IPS-20b (cell line): ENCODE results near the gene TP53I13.
A peak's percentile ranks its signal among the peaks of the same experiment; 100 is the strongest.

Experiments used
- H3K27ac ChIP-seq: one replicate; pipeline ENCODE4 v1.5.1; 2013; ENCODE audit warnings: low read length
- H3K27me3 ChIP-seq: 2 replicates; pipeline ENCODE4 v1.6.1; 2013; ENCODE audit warnings: mild to moderate bottlenecking, low read length, inconsistent platforms; ENCODE audit not compliant: insufficient read depth
- H3K36me3 ChIP-seq: 2 replicates; pipeline ENCODE4 v1.6.1; 2013; ENCODE audit warnings: low read depth, mild to moderate bottlenecking, inconsistent platforms, low read length, moderate library complexity; ENCODE audit not compliant: insufficient read depth
- H3K4me1 ChIP-seq: 2 replicates; pipeline ENCODE4 v1.6.1; 2013; ENCODE audit warnings: mild to moderate bottlenecking, control low read depth, inconsistent platforms, low read length, moderate library complexity; ENCODE audit not compliant: insufficient read depth
- H3K4me3 ChIP-seq: 2 replicates; pipeline ENCODE4 v1.5.1; 2013; ENCODE audit warnings: mild to moderate bottlenecking, low read length, inconsistent platforms
- H3K9ac ChIP-seq: 2 replicates; pipeline ENCODE4 v1.6.1; 2013; ENCODE audit warnings: low read depth, mild to moderate bottlenecking, inconsistent platforms, low read length, moderate library complexity
- H3K9me3 ChIP-seq: 2 replicates; pipeline ENCODE4 v1.6.1; 2013; ENCODE audit warnings: mild to moderate bottlenecking, low read depth, low read length, inconsistent platforms; ENCODE audit not compliant: insufficient read depth

The TP53I13 gene

GRCh38 chr17:29607557-29608195 lies 39.2 kb downstream of the TP53I13 start:
- H3K4me3 ChIP-seq = no peak overlapping the region
- no peak overlapping the region for H3K27ac ChIP-seq
- no peaks in the 10 kb centered on the region for H3K36me3 ChIP-seq
- H3K27me3 ChIP-seq = peaks cover 8% of the 10 kb centered on the region
- H3K9ac ChIP-seq = no peak overlapping the region
- no peaks in the 10 kb centered on the region for H3K4me1 ChIP-seq
- no peaks in the 10 kb centered on the region for H3K9me3 ChIP-seq

GRCh38 chr17:29608986-29609385 lies 40.5 kb downstream of the TP53I13 start:
- H3K27me3 ChIP-seq = peaks cover 18% of the 10 kb centered on the region
- no peak overlapping the region for H3K4me3 ChIP-seq
- H3K9ac ChIP-seq = no peak overlapping the region
- H3K9me3 ChIP-seq = no peaks in the 10 kb centered on the region
- no peak overlapping the region for H3K27ac ChIP-seq
- H3K4me1 ChIP-seq = peaks cover 3% of the 10 kb centered on the region; the same call in 1 of the 2 replicates
- no peaks in the 10 kb centered on the region for H3K36me3 ChIP-seq

DNA sequence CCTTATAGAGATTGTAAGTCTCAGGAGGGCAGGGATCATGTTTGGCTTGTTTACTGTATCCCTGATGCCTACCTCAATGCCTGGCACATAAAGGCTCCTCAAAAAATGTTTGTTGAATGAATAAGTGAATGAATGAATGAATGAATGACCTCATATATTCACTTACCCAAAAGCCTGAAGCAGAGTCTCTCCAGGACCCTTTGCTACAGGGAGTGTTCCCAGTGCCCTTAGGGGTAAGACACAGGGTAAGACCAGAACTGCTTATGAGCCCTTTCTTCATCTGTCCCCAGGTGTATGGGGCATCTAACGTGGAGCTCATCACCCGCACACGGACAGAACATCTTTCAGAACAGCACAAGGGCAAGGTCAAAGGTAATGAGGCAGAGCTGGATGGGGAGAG lies 41.9 kb downstream of the TP53I13 start:
- Histone ChIP-seq H3K36me3 (no peaks in the 10 kb centered on the region), H3K4me3 (no peak overlapping the region), H3K27me3 (peaks cover 32% of the 10 kb centered on the region), H3K9ac (no peak overlapping the region), H3K27ac (no peak overlapping the region), H3K4me1 (peaks cover 8% of the 10 kb centered on the region; the same call in 1 of the 2 replicates), H3K9me3 (no peaks in the 10 kb centered on the region)

DNA sequence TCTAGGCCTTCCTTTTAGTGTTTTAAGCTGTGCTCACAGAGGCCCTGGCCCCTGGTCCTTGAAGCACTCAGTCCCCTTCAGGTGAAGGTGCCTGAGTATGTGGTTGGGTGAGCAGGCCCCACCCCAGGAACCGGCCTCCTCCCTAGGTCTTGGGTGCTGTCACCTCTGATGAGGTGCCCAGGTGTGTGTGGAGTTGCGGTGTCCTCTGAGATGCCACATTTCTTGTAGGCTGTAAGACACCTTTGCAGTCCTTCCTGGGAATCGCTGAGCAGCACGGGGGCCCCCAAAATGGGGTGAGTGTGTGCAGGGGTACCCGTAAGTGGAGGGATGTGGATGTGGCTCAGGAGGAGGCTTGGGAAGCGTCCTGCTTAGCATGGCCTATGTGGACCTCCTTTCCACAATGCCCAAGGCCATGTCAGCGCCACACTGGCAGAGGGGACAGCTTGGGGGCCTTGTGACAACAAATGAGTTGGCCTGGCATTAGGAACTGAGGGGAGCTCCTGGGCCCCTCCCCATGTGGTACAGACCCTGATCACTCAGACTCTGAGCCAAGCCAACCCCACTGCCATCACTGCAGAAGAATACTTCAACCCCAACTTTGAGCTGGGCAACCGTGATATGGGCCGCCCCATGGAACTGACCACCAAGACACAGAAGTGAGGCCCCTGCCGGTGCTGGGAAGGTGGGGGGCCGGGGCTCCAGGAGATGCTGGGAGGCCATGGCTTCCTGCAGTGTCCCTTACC lies 43.0 kb downstream of the TP53I13 start:
- Histone ChIP-seq H3K36me3 (no peaks in the 10 kb centered on the region), H3K27me3 (peaks cover 43% of the 10 kb centered on the region), H3K27ac (no peak overlapping the region), H3K9me3 (no peaks in the 10 kb centered on the region), H3K4me3 (no peak overlapping the region), H3K4me1 (peaks cover 12% of the 10 kb centered on the region; the same call in 1 of the 2 replicates), H3K9ac (no peak overlapping the region)

DNA sequence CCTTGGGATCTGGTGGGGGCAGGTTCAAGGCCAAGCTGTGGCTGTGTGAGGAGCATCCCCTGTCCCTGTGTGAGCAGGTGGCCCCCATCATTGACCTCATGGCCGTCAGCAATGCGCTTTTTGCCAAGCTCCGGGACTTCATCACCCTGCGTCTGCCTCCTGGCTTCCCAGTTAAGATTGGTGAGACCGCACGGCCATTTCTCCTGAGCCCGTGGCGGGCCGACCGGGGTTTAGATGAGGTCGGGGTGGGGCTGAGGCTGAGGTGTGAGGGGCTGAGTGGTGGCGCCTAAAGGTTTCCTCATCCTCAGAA lies 43.5 kb downstream of the TP53I13 start:
- Histone ChIP-seq H3K4me3 (no peak overlapping the region), H3K36me3 (no peaks in the 10 kb centered on the region), H3K9me3 (no peaks in the 10 kb centered on the region), H3K9ac (no peak overlapping the region), H3K27me3 (peaks cover 48% of the 10 kb centered on the region), H3K4me1 (peaks cover 12% of the 10 kb centered on the region; the same call in 1 of the 2 replicates), H3K27ac (no peak overlapping the region)

DNA sequence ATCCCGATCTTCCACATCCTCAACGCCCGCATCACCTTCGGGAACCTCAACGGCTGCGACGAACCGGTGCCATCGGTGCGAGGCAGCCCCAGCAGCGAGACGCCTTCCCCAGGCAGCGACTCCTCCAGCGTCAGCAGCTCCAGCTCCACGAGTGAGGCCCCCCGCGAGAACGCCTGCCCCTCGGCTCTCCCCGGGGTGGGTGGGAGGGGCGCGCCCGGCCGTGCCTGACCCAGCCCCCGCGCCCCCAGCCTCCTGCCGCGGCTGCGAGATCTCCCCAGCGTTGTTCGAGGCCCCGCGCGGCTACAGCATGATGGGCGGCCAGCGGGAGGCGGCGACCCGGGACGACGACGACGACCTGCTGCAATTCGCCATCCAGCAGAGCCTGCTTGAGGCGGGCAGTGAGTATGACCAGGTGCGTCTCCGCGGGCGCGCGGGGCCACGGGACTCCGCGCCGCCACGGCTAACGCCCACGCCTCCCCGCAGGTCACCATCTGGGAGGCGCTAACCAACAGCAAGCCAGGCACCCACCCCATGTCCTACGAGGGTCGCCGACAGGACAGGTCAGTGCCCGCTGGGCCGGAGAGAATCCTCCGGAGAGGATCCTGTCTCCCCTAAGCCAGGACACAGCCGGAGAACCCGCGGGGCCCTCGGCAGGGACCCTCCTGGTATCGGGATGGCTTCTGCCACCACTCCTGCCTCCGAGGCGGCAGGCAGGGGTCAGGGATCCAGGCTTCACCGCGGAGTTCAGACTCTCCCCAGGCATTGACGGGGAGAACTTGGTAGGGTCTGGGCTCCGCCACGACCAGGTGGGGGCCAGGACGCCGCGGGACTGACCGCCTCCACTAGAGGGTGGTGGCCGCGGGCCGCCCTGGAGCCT lies 44.1 kb downstream of the TP53I13 start:
- no peak overlapping the region for H3K9ac ChIP-seq
- H3K4me3 ChIP-seq = no peak overlapping the region; the same call in 1 of the 2 replicates
- peaks cover 54% of the 10 kb centered on the region for H3K27me3 ChIP-seq
- no peaks in the 10 kb centered on the region for H3K36me3 ChIP-seq
- no peaks in the 10 kb centered on the region for H3K9me3 ChIP-seq
- H3K27ac ChIP-seq = no peak overlapping the region
- H3K4me1 ChIP-seq = peaks cover 12% of the 10 kb centered on the region; the same call in 1 of the 2 replicates

GRCh38 chr17:29613352-29613837 lies 44.9 kb downstream of the TP53I13 start:
- peaks cover 14% of the 10 kb centered on the region; the same call in 1 of the 2 replicates for H3K4me1 ChIP-seq
- H3K4me3 ChIP-seq = peak overlapping the region; percentile 52
- H3K27ac ChIP-seq = no peak overlapping the region
- H3K9ac ChIP-seq = no peak overlapping the region
- no peaks in the 10 kb centered on the region for H3K36me3 ChIP-seq
- peaks cover 62% of the 10 kb centered on the region for H3K27me3 ChIP-seq
- H3K9me3 ChIP-seq = no peaks in the 10 kb centered on the region

DNA sequence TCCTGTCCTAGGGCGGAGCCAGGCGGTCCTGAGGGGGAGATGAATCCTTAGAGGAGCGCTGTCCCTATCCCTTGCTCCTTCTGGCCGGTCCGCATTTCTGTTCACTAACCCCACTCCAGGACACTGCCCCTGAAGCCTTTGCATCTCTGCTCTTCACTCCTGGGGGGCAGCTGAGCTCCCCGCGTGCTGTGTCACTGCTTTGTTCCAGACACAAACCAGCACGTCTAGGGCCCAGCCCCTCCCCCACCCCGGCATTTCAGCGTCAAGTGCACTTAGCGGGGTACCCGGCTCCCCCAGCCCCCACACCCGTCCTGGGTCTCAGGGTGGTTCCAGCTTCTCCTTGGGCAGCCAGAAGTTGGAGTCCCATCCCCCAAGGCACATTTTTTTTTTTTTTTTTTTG lies 45.4 kb downstream of the TP53I13 start:
- Histone ChIP-seq H3K27me3 (peaks cover 66% of the 10 kb centered on the region), H3K36me3 (no peaks in the 10 kb centered on the region), H3K9me3 (no peaks in the 10 kb centered on the region), H3K4me3 (peak overlapping the region; percentile 52), H3K27ac (no peak overlapping the region), H3K4me1 (peaks cover 18% of the 10 kb centered on the region; the same call in 1 of the 2 replicates), H3K9ac (no peak overlapping the region)

GRCh38 chr17:29614349-29615047 lies 46.0 kb downstream of the TP53I13 start:
- H3K36me3 ChIP-seq = no peaks in the 10 kb centered on the region
- H3K4me3 ChIP-seq = no peak overlapping the region
- H3K27me3 ChIP-seq = peaks cover 73% of the 10 kb centered on the region
- no peak overlapping the region for H3K9ac ChIP-seq
- H3K27ac ChIP-seq = no peak overlapping the region
- H3K4me1 ChIP-seq = peaks cover 18% of the 10 kb centered on the region; the same call in 1 of the 2 replicates
- no peaks in the 10 kb centered on the region for H3K9me3 ChIP-seq

DNA sequence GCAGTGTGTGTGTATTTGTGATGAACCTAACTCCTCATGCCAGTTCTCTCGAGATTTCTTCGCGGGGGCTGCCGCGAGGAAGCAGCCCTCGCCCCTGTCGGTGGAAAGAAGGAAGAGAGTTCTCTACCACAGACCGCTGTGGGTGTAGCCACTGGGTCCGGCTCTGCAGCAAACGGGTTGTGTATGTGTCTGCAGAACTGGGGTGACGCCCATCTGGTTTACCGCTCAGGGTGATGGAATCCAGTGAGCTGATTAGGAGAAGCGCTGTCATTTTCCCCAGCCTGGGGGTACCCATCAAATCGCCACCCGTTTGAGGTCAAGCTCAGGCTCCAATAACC lies 46.5 kb downstream of the TP53I13 start:
- H3K36me3 ChIP-seq = no peaks in the 10 kb centered on the region
- no peak overlapping the region for H3K27ac ChIP-seq
- peaks cover 22% of the 10 kb centered on the region for H3K4me1 ChIP-seq
- no peaks in the 10 kb centered on the region for H3K9me3 ChIP-seq
- peak overlapping the region; percentile 69; the same call in 1 of the 2 replicates for H3K4me3 ChIP-seq
- H3K9ac ChIP-seq = no peak overlapping the region
- peaks cover 78% of the 10 kb centered on the region for H3K27me3 ChIP-seq
